Progenitor cell of endocrine pancreas (in vitro differentiated cells): ENCODE results near the gene DPP10. TPM values are rescaled to one million over a fixed set of nuclear protein-coding genes. Genes with fewer than 3 reads are reported as not detected.

Experiments
- DNase-seq: peaks from one replicate; pipeline ENCODE4 v3.0.0; 2021; ENCODE audit warnings: low spot score; ENCODE audit not compliant: unreplicated experiment
- H3K27ac Mint-ChIP-seq: 2 replicates; pipeline ENCODE4 v1.8.0; 2021; ENCODE audit warnings: mild to moderate bottlenecking, moderate library complexity, mixed read lengths
- H3K27me3 Mint-ChIP-seq: 2 replicates; pipeline ENCODE4 v1.8.0; 2021; ENCODE audit warnings: mixed read lengths
- H3K36me3 Mint-ChIP-seq: 2 replicates; pipeline ENCODE4 v1.8.0; 2022; ENCODE audit warnings: mixed read lengths; ENCODE audit not compliant: insufficient read depth
- H3K4me1 Mint-ChIP-seq: 2 replicates; pipeline ENCODE4 v1.8.0; 2021; ENCODE audit warnings: low read depth, mixed read lengths
- H3K4me3 Mint-ChIP-seq: 2 replicates; pipeline ENCODE4 v1.8.0; 2021; ENCODE audit warnings: low read depth, mild to moderate bottlenecking, moderate library complexity, mixed read lengths
- H3K9me3 Mint-ChIP-seq: 2 replicates; pipeline ENCODE4 v1.8.0; 2021; ENCODE audit warnings: low read depth, mixed read lengths
- total RNA-seq: library from RNA; stranded (reverse); gene quantifications from 2 replicates; pipeline ENCODE4 v1.2.1, GENCODE V29; 2021
- TF ChIP-seq, protein P1 (sequence below): fragments of 200-600 bp; sonication (generic); IDR thresholded peaks from one replicate; pipeline ENCODE4 v1.5.0; 2021; ENCODE audit warnings: antibody characterized with exemption, mild to moderate bottlenecking; ENCODE audit not compliant: unreplicated experiment

The DPP10 gene
- total RNA-seq, 1 donor from 2014 or later, result 44.6 TPM

DNA sequence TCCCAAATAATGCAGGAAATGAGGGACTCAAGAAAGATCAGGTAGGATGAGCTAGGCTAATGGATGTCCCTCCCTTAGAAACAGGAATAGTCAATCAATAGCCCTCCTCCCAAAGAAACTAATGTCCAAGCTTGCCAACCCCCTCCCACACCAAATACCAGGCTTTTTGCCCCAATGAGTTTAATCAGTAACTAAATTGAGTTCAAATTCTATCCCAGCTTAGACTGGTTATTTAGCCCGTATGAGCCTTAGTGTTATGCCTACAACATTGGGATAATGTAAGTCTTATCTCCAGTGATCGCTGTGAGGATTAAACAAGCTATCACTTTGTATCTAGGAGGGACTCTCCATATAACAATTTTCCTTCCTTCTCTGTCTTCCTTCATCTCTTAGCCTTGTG is 310.7 kb downstream of the DPP10 start:
- H3K4me1 Mint-ChIP-seq, result peaks cover 18% of the 10 kb centered on the region
- no peaks in the 10 kb centered on the region for H3K36me3 Mint-ChIP-seq
- DNase-seq, result no peak
- H3K9me3 Mint-ChIP-seq, result no peaks in the 10 kb centered on the region
- no peak overlapping the region for H3K27ac Mint-ChIP-seq
- TF ChIP-seq, protein P1, sequence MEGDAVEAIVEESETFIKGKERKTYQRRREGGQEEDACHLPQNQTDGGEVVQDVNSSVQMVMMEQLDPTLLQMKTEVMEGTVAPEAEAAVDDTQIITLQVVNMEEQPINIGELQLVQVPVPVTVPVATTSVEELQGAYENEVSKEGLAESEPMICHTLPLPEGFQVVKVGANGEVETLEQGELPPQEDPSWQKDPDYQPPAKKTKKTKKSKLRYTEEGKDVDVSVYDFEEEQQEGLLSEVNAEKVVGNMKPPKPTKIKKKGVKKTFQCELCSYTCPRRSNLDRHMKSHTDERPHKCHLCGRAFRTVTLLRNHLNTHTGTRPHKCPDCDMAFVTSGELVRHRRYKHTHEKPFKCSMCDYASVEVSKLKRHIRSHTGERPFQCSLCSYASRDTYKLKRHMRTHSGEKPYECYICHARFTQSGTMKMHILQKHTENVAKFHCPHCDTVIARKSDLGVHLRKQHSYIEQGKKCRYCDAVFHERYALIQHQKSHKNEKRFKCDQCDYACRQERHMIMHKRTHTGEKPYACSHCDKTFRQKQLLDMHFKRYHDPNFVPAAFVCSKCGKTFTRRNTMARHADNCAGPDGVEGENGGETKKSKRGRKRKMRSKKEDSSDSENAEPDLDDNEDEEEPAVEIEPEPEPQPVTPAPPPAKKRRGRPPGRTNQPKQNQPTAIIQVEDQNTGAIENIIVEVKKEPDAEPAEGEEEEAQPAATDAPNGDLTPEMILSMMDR, result no peak
- H3K4me3 Mint-ChIP-seq, result no peak overlapping the region
- H3K27me3 Mint-ChIP-seq, result peaks cover 21% of the 10 kb centered on the region

DNA sequence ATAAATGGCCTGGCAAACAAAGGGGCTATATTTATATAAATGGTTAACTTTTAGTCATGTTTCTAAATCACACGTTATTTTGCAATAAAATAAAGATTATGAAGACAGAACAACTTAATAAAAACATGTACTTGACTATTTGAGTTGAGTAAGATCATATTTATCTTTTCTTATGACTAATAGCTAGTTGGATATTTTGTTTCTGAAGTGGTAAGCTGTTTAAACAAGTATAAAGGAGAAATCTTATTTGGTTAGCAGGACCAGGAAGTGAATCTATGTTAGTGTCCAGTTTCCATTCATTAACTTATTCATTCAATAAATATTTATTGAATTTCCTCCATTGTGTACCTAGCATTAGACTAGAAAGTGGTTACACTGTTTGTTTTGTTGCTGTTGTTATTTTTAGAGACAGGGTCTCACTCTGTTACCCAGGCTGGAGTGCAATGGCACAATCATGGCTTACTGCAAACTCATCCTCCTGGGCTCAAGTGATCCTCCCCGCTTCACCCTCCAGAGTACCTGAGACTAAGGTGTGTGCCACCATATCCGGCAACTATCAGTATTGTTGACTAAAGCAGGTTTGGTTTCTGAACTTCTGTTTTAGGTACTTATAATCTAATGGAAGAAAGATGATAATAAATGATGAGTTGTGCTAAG is 312.6 kb downstream of the DPP10 start:
- H3K27ac Mint-ChIP-seq, result no peak overlapping the region
- TF ChIP-seq, protein P1, result no peak
- H3K27me3 Mint-ChIP-seq, result peaks cover 28% of the 10 kb centered on the region
- no peak overlapping the region for H3K4me3 Mint-ChIP-seq
- no peaks in the 10 kb centered on the region for H3K9me3 Mint-ChIP-seq
- H3K4me1 Mint-ChIP-seq, result peaks cover 18% of the 10 kb centered on the region
- no peaks in the 10 kb centered on the region for H3K36me3 Mint-ChIP-seq
- DNase-seq, result no peak

DNA sequence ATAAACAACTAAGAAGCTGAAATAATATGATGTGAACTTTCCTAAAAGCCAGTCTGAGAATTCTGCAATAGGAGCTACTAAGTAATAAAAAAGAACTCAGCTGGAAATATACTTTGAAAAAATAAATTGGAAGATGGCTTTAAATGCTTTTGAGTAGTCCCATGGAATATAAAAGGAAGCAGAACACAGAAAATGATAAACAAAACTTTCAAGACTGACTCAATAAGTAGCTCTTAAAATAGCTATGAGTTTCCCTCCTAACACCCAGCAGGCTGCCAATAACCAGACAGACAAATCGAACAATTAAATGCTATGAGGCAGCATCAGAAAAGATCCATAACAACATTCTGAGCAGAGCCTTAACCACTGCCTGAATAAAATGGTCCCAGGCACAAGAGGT is 319.9 kb downstream of the DPP10 start:
- Mint-ChIP-seq H3K27ac (no peak overlapping the region), H3K9me3 (no peaks in the 10 kb centered on the region), H3K36me3 (no peaks in the 10 kb centered on the region), H3K27me3 (peaks cover 32% of the 10 kb centered on the region), H3K4me3 (no peak overlapping the region), H3K4me1 (no peaks in the 10 kb centered on the region)
- DNase-seq, result no peak
- TF ChIP-seq, protein P1, result no peak

DNA sequence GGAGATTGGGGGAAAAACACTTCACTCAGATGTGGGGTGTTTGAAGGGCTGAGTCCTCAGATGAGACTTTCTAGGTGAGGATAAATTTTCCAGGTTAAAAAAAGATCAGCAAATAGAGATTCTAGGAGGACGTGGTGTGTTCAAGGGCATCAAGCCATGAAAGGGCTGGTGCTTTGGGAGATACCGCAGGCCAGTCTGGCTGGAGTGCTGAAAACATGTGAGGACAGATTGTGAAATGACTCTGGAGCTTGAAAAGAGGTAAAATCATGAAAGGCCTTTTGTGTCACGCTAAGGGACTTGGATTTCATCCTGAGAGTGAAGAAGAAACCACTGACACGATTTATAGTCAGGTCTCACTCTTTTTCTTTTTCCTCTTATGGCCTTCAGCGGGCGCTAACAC is 320.5 kb downstream of the DPP10 start:
- Mint-ChIP-seq H3K27ac (no peak overlapping the region), H3K27me3 (peaks cover 27% of the 10 kb centered on the region), H3K36me3 (no peaks in the 10 kb centered on the region), H3K4me1 (no peaks in the 10 kb centered on the region), H3K9me3 (no peaks in the 10 kb centered on the region), H3K4me3 (no peak overlapping the region)
- DNase-seq, result no peak
- TF ChIP-seq, protein P1, result no peak

DNA sequence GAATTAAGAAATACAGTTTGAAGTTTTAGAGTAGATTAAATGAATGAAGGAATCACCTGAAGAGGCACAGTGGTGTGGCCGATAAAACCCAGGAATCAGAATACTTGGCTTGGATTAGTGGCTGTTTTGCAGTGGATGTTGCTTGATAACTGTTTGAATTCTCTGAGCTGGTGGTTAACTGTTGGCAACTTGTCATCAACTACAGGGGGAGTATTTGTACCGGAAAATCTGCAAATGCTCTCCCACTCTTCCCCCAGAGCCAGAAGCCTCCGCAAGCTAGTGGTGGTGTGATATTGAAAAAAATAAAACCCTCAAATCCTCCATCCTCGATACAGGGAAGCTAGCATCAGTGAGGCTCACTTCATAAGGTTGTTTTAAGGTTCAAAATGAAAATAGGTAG is 326.7 kb downstream of the DPP10 start:
- no peak for DNase-seq
- TF ChIP-seq, protein P1, result no peak
- Mint-ChIP-seq H3K27me3 (no peaks in the 10 kb centered on the region), H3K9me3 (no peaks in the 10 kb centered on the region), H3K4me1 (no peaks in the 10 kb centered on the region), H3K4me3 (no peak overlapping the region), H3K27ac (no peak overlapping the region), H3K36me3 (no peaks in the 10 kb centered on the region)
